Common myeloid progenitor, CD34-positive (primary cell): ENCODE measurements around the gene SIRPB2.

Source experiments
- CTCF ChIA-PET: fragments of 350-600 bp; sonication (Branson Sonifier 250); formaldehyde crosslinking; loops from one replicate; lab custom pipeline; 2021; ENCODE audit warnings: antibody characterized with exemption; lab: Charles Lee
- POLR2A ChIA-PET: fragments of 350-600 bp; sonication (Branson Sonifier 250); formaldehyde crosslinking; loops from one replicate; lab custom pipeline; 2021; ENCODE audit warnings: antibody characterized with exemption; lab: Charles Lee
- DNase-seq, 3 donors: peaks; one replicate each; pipeline versions ENCODE4 v3.0.0 to v3.0.0-alpha.2; 2013
- H3K27ac ChIP-seq, 2 experiments: 1 replicate in 1 of 2; 2 replicates in 1 of 2; pipeline ENCODE4 v1.7.0; 2013; ENCODE audit warnings: inconsistent platforms in 2 of 2, low read length in 2 of 2, mild to moderate bottlenecking in 2 of 2, low read depth in 1 of 2, moderate library complexity in 1 of 2; ENCODE audit not compliant: severe bottlenecking in 2 of 2, insufficient read depth in 1 of 2, poor library complexity in 1 of 2
- H3K27me3 ChIP-seq, 5 experiments: replicated peaks in 2 of 5; 1 replicate in 3 of 5; 2 replicates in 2 of 5; pipeline versions ENCODE4 v1.6.1 to v1.7.0; 2013; ENCODE audit warnings: low read length in 4 of 5, mild to moderate bottlenecking in 2 of 5, moderate library complexity in 2 of 5, inconsistent platforms in 1 of 5; ENCODE audit not compliant: insufficient read depth in 5 of 5, control insufficient read depth in 4 of 5
- H3K36me3 ChIP-seq, 4 experiments: 1 replicate in 2 of 4; 2 replicates in 2 of 4; pipeline versions ENCODE4 v1.6.1 to v1.7.0; 2013; ENCODE audit warnings: low read length in 3 of 4, control low read depth in 1 of 4, mild to moderate bottlenecking in 1 of 4; ENCODE audit not compliant: control insufficient read depth in 4 of 4, insufficient read depth in 4 of 4
- H3K4me1 ChIP-seq, 4 experiments: 1 replicate in 3 of 4; 2 replicates in 1 of 4; pipeline versions ENCODE4 v1.6.1 to v1.7.1; 2013; ENCODE audit warnings: low read length in 3 of 4, mild to moderate bottlenecking in 3 of 4, control low read depth in 1 of 4, inconsistent platforms in 1 of 4, moderate library complexity in 1 of 4; ENCODE audit not compliant: control insufficient read depth in 4 of 4, insufficient read depth in 4 of 4; ENCODE audit errors: control extremely low read depth in 1 of 4
- H3K4me3 ChIP-seq, 7 experiments: 1 replicate in 4 of 7; 2 replicates in 3 of 7; pipeline versions ENCODE4 v1.5.1 to v1.7.0; 2013; ENCODE audit warnings: mild to moderate bottlenecking in 7 of 7, low read length in 6 of 7, moderate library complexity in 6 of 7, inconsistent platforms in 2 of 7, low read depth in 2 of 7, control low read depth in 1 of 7; ENCODE audit not compliant: insufficient read depth in 4 of 7, control insufficient read depth in 1 of 7; ENCODE audit errors: extremely low read depth in 1 of 7
- H3K9me3 ChIP-seq, 5 experiments: 1 replicate in 4 of 5; 2 replicates in 1 of 5; pipeline versions ENCODE4 v1.6.1 to v1.7.1; 2013; ENCODE audit warnings: low read length in 4 of 5, mild to moderate bottlenecking in 2 of 5, inconsistent platforms in 1 of 5, low read depth in 1 of 5, moderate library complexity in 1 of 5; ENCODE audit not compliant: control insufficient read depth in 4 of 5, insufficient read depth in 2 of 5; ENCODE audit errors: control extremely low read depth in 1 of 5
- WGBS: methylation state at CpG from one replicate; pipeline ENCODE4 v1.1.5; 2013; ENCODE audit not compliant: insufficient coverage; 5-methylcytosine and 5-hydroxymethylcytosine counted together

SIRPB2 gene

GRCh38 chr20:1467355-1468116 lies 23.7 kb downstream of the SIRPB2 start:
- DNase-seq = peak; percentile 99 to 100 (median 100)
- Histone ChIP-seq H3K4me3 (peak overlapping the region; percentile 42 to 91 (median 89)), H3K9me3 (peaks cover 0 to 10% (median 4%) of the 10 kb centered on the region in 5 experiments), H3K27ac (peak overlapping the region; percentile 99 to 100), H3K36me3 (peaks cover 8 to 30% (median 16%) of the 10 kb centered on the region in 4 experiments), H3K27me3 (no peaks in the 10 kb centered on the region), H3K4me1 (peaks cover 14 to 63% (median 43%) of the 10 kb centered on the region in 4 experiments)
- 0% methylated on average over 22 of the region's 22 CpGs for WGBS
- ChIA-PET CTCF (interaction anchor here (0.7 to 4.0 kb wide), 16 partner anchors 9 to 90 kb away, joined by 3 to 34 read pairs (median 7); no protein-coding TSS in a partner anchor), POLR2A (interaction anchor here (0.6 to 1.6 kb wide), 10 partner anchors 17 to 268 kb away, joined by 3 to 11 read pairs (median 4); partner anchors contain the start of gene SIRPB2)

- no peaks in the 10 kb centered on the region for H3K27me3 ChIP-seq
- H3K27ac ChIP-seq = peak overlapping the region; percentile 99 to 100
- peaks cover 13 to 58% (median 40%) of the 10 kb centered on the region in 4 experiments for H3K4me1 ChIP-seq
- peak overlapping the region; percentile 42 to 91 (median 89) for H3K4me3 ChIP-seq
- H3K36me3 ChIP-seq = peaks cover 8 to 33% (median 19%) of the 10 kb centered on the region in 4 experiments
- DNase-seq = no peak
- CTCF ChIA-PET = interaction anchor here (0.7 to 4.0 kb wide), 16 partner anchors 10 to 90 kb away, joined by 3 to 34 read pairs (median 7); no protein-coding TSS in a partner anchor
- peaks cover 0 to 10% (median 4%) of the 10 kb centered on the region in 5 experiments for H3K9me3 ChIP-seq
- WGBS = 0% methylated on average over 7 of the region's 7 CpGs
- POLR2A ChIA-PET = interaction anchor here (0.7 to 1.6 kb wide), 7 partner anchors 24 to 268 kb away, joined by 3 to 11 read pairs (median 4); partner anchors contain the start of gene SIRPB2
Measured at GRCh38 chr20:1467082-1467354, 24.2 kb downstream of the SIRPB2 start.

- Histone ChIP-seq H3K36me3 (peaks cover 8 to 34% (median 24%) of the 10 kb centered on the region in 4 experiments), H3K4me3 (peak within 1 kb of the TSS; percentile 84 to 91 (median 89)), H3K9me3 (peaks cover 0 to 10% (median 4%) of the 10 kb centered on the region in 5 experiments), H3K27ac (peak within 1 kb of the TSS; percentile 99 to 100), H3K4me1 (peaks cover 13 to 54% (median 39%) of the 10 kb centered on the region in 4 experiments), H3K27me3 (no peaks in the 10 kb centered on the region)
- ChIA-PET CTCF (interaction anchor here (0.7 to 4.0 kb wide), 16 partner anchors 11 to 71 kb away, joined by 3 to 34 read pairs (median 6); partner anchors contain the start of gene SIRPB2), POLR2A (interaction anchor here (0.6 to 1.6 kb wide), 7 partner anchors 25 to 269 kb away, joined by 3 to 11 read pairs (median 3); partner anchors contain the start of gene SIRPB2)
- peak; percentile 96 to 98 (median 97) for DNase-seq
- 0% methylated on average over 89 of the region's 104 CpGs for WGBS
Measured at GRCh38 chr20:1466211-1467081, 24.8 kb downstream of the SIRPB2 start, which contains the start of gene NSFL1C. NSFL1C (minus strand) TSS chr20:1466849; CDS start chr20:1466824, 25 bp downstream.

- Histone ChIP-seq H3K4me1 (peaks cover 13 to 54% (median 39%) of the 10 kb centered on the region in 4 experiments), H3K27me3 (no peaks in the 10 kb centered on the region), H3K4me3 (peak overlapping the region; percentile 84 to 91 (median 89)), H3K27ac (peak overlapping the region; percentile 99 to 100), H3K36me3 (peaks cover 13 to 42% (median 31%) of the 10 kb centered on the region in 4 experiments), H3K9me3 (peaks cover 0 to 10% (median 4%) of the 10 kb centered on the region in 5 experiments)
- DNase-seq = no peak
- CTCF ChIA-PET = interaction anchor here (0.7 to 4.0 kb wide), 9 partner anchors 14 to 43 kb away, joined by 3 to 34 read pairs (median 5); partner anchors contain the start of gene SIRPB2
- 51% methylated on average over 10 of the region's 12 CpGs for WGBS
- POLR2A ChIA-PET = interaction anchor here (0.6 kb wide), 1 partner anchor 38 kb away, joined by 3 read pairs; no protein-coding TSS in a partner anchor
Measured at GRCh38 chr20:1465470-1466210, 25.6 kb downstream of the SIRPB2 start.

- Histone ChIP-seq H3K4me1 (peaks cover 13 to 49% (median 37%) of the 10 kb centered on the region in 4 experiments), H3K27me3 (no peaks in the 10 kb centered on the region), H3K9me3 (peaks cover 0 to 9% (median 4%) of the 10 kb centered on the region in 5 experiments), H3K27ac (peak overlapping the region in 1 of 2 experiments; percentile 18), H3K4me3 (peak overlapping the region in 2 of 7 experiments; percentile 15 to 17), H3K36me3 (peaks cover 23 to 58% (median 46%) of the 10 kb centered on the region in 4 experiments)
- peak in 1 of 3 donors; percentile 18 for DNase-seq
- ChIA-PET CTCF (interaction anchor here (0.7 to 1.5 kb wide), 3 partner anchors 26 to 43 kb away, joined by 3 read pairs; no protein-coding TSS in a partner anchor), POLR2A (no interaction called here)
- 98% methylated on average over 8 of the region's 9 CpGs for WGBS
Measured at GRCh38 chr20:1463971-1464570, 27.1 kb downstream of the SIRPB2 start.
